ENCODE measurements around the gene ZC3H4. TPM values are rescaled to one million over a fixed set of nuclear protein-coding genes. Genes with fewer than 3 reads are reported as not detected.

ZC3H4 gene
- total and polyA plus RNA-seq, 2 donors (not counting 1 experiment from before 2014, with no cell fraction given): 12.7 to 73.7 TPM

DNA sequence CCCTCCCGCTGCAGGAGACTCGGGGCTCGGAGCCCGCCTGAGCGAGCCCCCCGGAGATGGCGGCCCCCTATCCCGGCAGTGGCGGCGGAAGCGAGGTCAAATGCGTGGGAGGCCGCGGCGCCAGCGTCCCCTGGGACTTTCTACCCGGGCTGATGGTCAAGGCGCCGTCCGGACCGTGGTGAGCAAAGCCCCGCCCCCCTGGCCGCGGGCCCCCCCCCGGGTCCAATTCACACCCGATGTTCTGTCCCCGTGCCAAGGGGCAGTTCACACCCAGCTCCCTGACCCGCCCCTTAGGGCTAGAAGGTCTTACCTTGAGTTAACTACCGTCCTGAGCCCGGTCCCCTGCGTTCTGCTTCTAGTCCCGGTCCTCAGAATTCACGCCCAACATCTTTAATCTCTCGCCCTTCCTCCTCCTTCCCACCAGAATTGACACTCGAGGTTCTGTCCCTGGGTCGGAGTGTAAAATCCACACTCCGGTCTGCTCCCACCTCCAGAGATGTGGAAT, 92.5 kb downstream of the ZC3H4 start:
- Mint-ChIP-seq H3K4me1 (peaks cover 18% of the 10 kb centered on the region), H3K4me3 (peak overlapping the region; percentile 45), H3K27ac (no peak overlapping the region), H3K9me3 (ENCODE audit: insufficient read depth) (no peaks in the 10 kb centered on the region), H3K27me3 (peaks cover 30% of the 10 kb centered on the region)
- DNase-seq (peak; percentile 45), ATAC-seq (ENCODE audit: low read depth) (peak; percentile 31)
- H3K27me3 ChIP-seq (replicated peaks in 1 of 4; ENCODE audit: control extremely low read depth in 1 of 4, control insufficient read depth in 3 of 4, insufficient read depth in 4 of 4, low read length in 3 of 4): peaks cover 0 to 64% (median 27%) of the 10 kb centered on the region in 4 experiments
- H2AFZ ChIP-seq (ENCODE audit: insufficient read depth, low read depth, low read length, poor library complexity, severe bottlenecking): no peak overlapping the region
- intact Hi-C loops (cut with micrococcal nuclease): no loop called here
- no peaks in the 10 kb centered on the region for H3K79me2 ChIP-seq (ENCODE audit: control insufficient read depth, insufficient read depth, low read length)
- no peaks in the 10 kb centered on the region for H4K20me1 ChIP-seq (ENCODE audit: control insufficient read depth, insufficient read depth, low read length, poor library complexity, severe bottlenecking)
- H3K4me1 ChIP-seq (ENCODE audit: control insufficient read depth in 2 of 2, insufficient read depth in 2 of 2, low read length in 2 of 2): peaks cover 27 to 31% of the 10 kb centered on the region in 2 donors
- ChIA-PET CTCF (interaction anchor here (1.0 to 1.1 kb wide), 2 partner anchors 8 to 10 kb away, joined by 4 to 5 read pairs; no protein-coding TSS in a partner anchor), POLR2A (no interaction called here)
- H3K4me3 ChIP-seq (ENCODE audit: control extremely low read depth in 1 of 5, extremely low read depth in 1 of 5, insufficient read depth in 1 of 5, low read depth in 2 of 5, low read length in 4 of 5): peak overlapping the region in 3 of 5 experiments; percentile 7 to 41 (median 18)
- peak; percentile 67 for TF ChIP-seq EZH2 (IDR thresholded peaks at IDR 0.05; ENCODE audit: borderline replicate concordance, insufficient read depth, low read depth, low read length, poor library complexity, severe bottlenecking)
- TF ChIP-seq, protein P1, sequence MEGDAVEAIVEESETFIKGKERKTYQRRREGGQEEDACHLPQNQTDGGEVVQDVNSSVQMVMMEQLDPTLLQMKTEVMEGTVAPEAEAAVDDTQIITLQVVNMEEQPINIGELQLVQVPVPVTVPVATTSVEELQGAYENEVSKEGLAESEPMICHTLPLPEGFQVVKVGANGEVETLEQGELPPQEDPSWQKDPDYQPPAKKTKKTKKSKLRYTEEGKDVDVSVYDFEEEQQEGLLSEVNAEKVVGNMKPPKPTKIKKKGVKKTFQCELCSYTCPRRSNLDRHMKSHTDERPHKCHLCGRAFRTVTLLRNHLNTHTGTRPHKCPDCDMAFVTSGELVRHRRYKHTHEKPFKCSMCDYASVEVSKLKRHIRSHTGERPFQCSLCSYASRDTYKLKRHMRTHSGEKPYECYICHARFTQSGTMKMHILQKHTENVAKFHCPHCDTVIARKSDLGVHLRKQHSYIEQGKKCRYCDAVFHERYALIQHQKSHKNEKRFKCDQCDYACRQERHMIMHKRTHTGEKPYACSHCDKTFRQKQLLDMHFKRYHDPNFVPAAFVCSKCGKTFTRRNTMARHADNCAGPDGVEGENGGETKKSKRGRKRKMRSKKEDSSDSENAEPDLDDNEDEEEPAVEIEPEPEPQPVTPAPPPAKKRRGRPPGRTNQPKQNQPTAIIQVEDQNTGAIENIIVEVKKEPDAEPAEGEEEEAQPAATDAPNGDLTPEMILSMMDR (IDR thresholded peaks at IDR 0.05): no peak
- H3K27ac ChIP-seq (ENCODE audit: low read length in 2 of 2): no peak overlapping the region
- peaks cover 0 to 5% (median 0%) of the 10 kb centered on the region in 3 donors for H3K9me3 ChIP-seq (ENCODE audit: control extremely low read depth in 1 of 3, control insufficient read depth in 2 of 3, insufficient read depth in 1 of 3, low read length in 2 of 3)
- peak overlapping the region; percentile 37 for H3K9ac ChIP-seq (ENCODE audit: low read length)
- H3K36me3 ChIP-seq (replicated peaks in 1 of 2; ENCODE audit: control extremely low read depth in 1 of 2, control insufficient read depth in 1 of 2, extremely low read depth in 1 of 2, insufficient read depth in 2 of 2, low read length in 1 of 2): no peaks in the 10 kb centered on the region
- 1% methylated on average over 37 of the region's 37 CpGs for WGBS (ENCODE audit: insufficient coverage)
- H3K4me2 ChIP-seq (replicated peaks; ENCODE audit: low read depth, low read length, poor library complexity, severe bottlenecking): peak overlapping the region; percentile 76

DNA sequence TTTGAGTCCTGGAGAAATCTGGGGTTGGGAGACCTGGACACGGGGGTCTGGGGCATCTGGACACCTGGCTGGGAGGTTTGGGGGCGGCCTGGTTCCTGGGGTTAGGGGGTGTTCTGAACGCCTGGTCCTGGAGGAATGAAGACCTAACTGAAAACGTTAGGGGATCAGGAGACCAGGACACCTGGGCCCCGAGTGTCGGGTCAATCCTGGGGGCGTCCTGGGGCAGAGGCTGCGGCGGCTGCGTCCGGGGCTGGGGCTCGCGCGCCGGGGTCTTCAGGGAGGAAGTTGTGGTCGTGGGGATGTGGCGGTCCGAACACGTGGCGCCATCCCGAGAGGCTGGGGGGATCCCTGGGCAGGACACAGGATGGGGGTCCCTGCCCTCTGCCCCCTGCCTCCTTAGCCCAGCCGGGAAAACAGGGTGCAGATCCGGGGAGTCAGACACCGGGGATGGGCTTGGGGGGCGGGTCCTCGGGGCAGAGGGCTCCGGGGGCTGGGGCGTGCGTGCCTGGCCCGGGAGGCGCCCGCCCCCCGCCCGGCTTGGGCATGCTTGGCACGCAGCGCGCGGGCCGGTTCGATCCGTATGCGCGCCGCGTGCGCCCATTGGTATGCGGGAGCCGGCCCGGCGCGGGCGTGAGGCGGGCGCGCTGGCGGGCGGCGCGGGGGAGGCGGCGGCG, 93.3 kb downstream of the ZC3H4 start:
- H3K4me3 ChIP-seq (ENCODE audit: control extremely low read depth in 1 of 5, extremely low read depth in 1 of 5, insufficient read depth in 1 of 5, low read depth in 2 of 5, low read length in 4 of 5): no peak overlapping the region
- intact Hi-C loops (cut with micrococcal nuclease): no loop called here
- Mint-ChIP-seq H3K27ac (no peak overlapping the region), H3K4me3 (peak overlapping the region; percentile 41), H3K27me3 (peaks cover 32% of the 10 kb centered on the region), H3K4me1 (peaks cover 18% of the 10 kb centered on the region), H3K9me3 (ENCODE audit: insufficient read depth) (no peaks in the 10 kb centered on the region)
- ATAC-seq (ENCODE audit: low read depth): no peak
- no peak overlapping the region for H3K27ac ChIP-seq (ENCODE audit: low read length in 2 of 2)
- peak; percentile 68 for TF ChIP-seq EZH2 (IDR thresholded peaks at IDR 0.05; ENCODE audit: borderline replicate concordance, insufficient read depth, low read depth, low read length, poor library complexity, severe bottlenecking)
- TF ChIP-seq, protein P1 (IDR thresholded peaks at IDR 0.05): no peak
- H3K9ac ChIP-seq (ENCODE audit: low read length): peak overlapping the region; percentile 11
- H3K36me3 ChIP-seq (replicated peaks in 1 of 2; ENCODE audit: control extremely low read depth in 1 of 2, control insufficient read depth in 1 of 2, extremely low read depth in 1 of 2, insufficient read depth in 2 of 2, low read length in 1 of 2): no peaks in the 10 kb centered on the region
- POLR2A ChIA-PET: interaction anchor here (0.5 kb wide), 1 partner anchor 196 kb away, joined by 3 read pairs; no protein-coding TSS in a partner anchor
- no peak for DNase-seq
- H2AFZ ChIP-seq (ENCODE audit: insufficient read depth, low read depth, low read length, poor library complexity, severe bottlenecking): no peak overlapping the region
- peaks cover 27 to 31% of the 10 kb centered on the region in 2 donors for H3K4me1 ChIP-seq (ENCODE audit: control insufficient read depth in 2 of 2, insufficient read depth in 2 of 2, low read length in 2 of 2)
- peaks cover 0 to 61% (median 26%) of the 10 kb centered on the region in 4 experiments for H3K27me3 ChIP-seq (replicated peaks in 1 of 4; ENCODE audit: control extremely low read depth in 1 of 4, control insufficient read depth in 3 of 4, insufficient read depth in 4 of 4, low read length in 3 of 4)
- H4K20me1 ChIP-seq (ENCODE audit: control insufficient read depth, insufficient read depth, low read length, poor library complexity, severe bottlenecking): no peaks in the 10 kb centered on the region
- H3K9me3 ChIP-seq (ENCODE audit: control extremely low read depth in 1 of 3, control insufficient read depth in 2 of 3, insufficient read depth in 1 of 3, low read length in 2 of 3): peaks cover 0 to 3% (median 0%) of the 10 kb centered on the region in 3 donors
- peak overlapping the region; percentile 76 for H3K4me2 ChIP-seq (replicated peaks; ENCODE audit: low read depth, low read length, poor library complexity, severe bottlenecking)
- no peaks in the 10 kb centered on the region for H3K79me2 ChIP-seq (ENCODE audit: control insufficient read depth, insufficient read depth, low read length)
- CTCF ChIA-PET: interaction anchor here (1.0 kb wide), 1 partner anchor 7 kb away, joined by 4 read pairs; no protein-coding TSS in a partner anchor
- WGBS (ENCODE audit: insufficient coverage): 2% methylated on average over 62 of the region's 62 CpGs
